Activated CD4-positive, alpha-beta T cell treated with anti-CD3 and anti-CD28 coated beads, Interleukin-10, Interleukin-2, amounts not matched to agents 100 ng/mL and 50 ng/mL, durations not matched to agents 16 hours and 8 hours (primary cell): Measurements from ENCODE around the gene GHITM.
"Not testable (repeated sequence)": the region's sequence is repeated elsewhere in the genome, so short reads cannot be mapped to it uniquely, and the experiment has no call there.

Experiments
- DNase-seq: peaks from one replicate; pipeline ENCODE4 v3.0.0-alpha.2; 2020

GHITM gene

DNA sequence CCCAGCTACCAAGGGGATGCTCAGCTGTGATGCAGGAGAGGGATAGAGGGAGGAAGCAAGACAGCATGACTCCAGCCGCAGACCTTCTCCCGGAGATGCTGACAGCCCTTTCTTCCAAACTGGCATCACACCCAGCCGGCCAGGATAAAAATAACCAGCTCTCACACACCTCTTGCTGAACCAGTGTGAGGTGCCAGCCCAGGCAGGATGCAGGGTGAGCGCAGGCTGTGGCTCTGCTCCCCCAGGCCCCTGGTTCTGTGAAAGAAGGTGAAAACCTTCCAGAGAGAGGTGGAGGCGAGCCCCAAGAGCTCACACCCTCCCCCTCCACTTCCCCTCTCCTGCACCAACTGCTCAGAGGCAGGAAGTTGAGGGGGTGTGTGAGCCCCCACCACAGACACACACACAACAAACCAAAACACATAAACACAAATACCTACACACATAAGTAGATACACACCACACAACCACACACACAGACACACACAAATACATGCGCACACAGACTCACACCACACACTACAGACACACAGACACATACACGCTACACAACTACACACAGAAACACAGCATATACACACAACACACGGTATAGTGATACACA lies 38.3 kb downstream of the GHITM start:
- DNase-seq: peak; percentile 45

- DNase-seq: no peak
These were observed 38.9 kb downstream of the GHITM start for GRCh38 chr10:84178160-84178609.

GRCh38 chr10:84179059-84179710 lies 39.9 kb downstream of the GHITM start:
- no peak for DNase-seq

- not testable (repeated sequence) for DNase-seq
These were observed 41.1 kb downstream of the GHITM start for GRCh38 chr10:84180386-84180785.

GRCh38 chr10:84181631-84182030 lies 42.3 kb downstream of the GHITM start:
- DNase-seq: no peak

- no peak for DNase-seq
These were observed 45.2 kb downstream of the GHITM start for GRCh38 chr10:84184517-84184916.

- no peak for DNase-seq
These were observed 46.3 kb downstream of the GHITM start for GRCh38 chr10:84185526-84186175.

DNA sequence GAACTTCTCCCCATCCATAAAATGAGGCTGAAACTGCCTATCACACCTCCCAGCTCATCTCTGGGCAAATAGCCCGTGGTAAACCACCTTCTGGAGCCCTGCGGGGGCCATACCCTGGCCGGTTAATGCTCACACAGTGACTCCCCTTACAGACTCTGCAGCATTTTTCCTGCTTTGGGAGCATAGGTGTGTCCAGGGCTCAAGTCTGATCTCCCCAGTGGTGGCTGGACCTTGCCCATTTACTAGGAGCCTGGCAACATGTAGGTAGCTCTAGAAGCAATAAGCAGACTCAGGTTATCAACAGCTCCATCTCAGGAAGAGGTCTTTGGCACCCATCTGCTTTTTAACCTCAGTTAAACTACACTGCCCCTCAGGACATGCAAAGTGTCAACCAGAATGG lies 49.5 kb downstream of the GHITM start:
- DNase-seq: no peak

DNA sequence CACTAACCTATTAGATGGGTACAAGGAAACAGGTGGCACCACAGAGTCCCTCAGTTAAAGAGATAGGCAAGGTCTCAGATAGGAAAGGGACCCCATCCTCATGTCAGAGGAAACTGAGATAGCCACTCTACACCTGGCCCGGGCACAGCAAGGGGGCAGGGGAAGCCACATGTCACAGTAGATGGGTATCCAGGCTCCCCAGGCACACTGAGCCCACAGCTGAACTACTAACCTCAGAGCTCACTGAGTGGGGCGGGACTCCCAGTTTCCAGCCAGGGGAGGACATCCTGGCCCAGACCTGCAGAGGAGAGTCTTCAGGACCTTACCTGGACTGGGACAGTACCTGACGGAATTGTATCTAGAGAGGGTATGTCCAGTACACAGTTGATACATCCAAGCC lies 51.3 kb downstream of the GHITM start:
- no peak for DNase-seq

- no peak for DNase-seq
These were observed 51.8 kb downstream of the GHITM start for GRCh38 chr10:84191106-84191505.

DNA sequence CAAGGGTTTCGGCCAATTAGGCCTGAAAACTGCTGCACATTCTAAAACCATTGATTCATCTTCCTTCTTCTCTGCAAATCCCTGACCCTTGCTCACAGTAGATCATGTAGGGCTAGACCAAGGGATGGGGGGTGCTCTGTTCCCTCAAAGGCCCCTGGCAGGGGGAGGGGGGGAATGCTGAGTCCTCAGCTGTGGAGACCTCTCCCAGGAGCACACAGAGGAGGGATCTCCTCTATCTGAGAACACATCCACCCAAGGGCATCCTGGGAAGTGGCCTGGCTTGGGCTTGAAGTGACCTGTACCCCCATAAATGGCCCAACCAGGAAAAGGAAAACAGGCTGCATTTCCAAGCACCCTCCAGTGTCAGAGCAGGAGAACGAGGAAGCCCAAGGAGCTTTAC lies 54.0 kb downstream of the GHITM start:
- no peak for DNase-seq

DNA sequence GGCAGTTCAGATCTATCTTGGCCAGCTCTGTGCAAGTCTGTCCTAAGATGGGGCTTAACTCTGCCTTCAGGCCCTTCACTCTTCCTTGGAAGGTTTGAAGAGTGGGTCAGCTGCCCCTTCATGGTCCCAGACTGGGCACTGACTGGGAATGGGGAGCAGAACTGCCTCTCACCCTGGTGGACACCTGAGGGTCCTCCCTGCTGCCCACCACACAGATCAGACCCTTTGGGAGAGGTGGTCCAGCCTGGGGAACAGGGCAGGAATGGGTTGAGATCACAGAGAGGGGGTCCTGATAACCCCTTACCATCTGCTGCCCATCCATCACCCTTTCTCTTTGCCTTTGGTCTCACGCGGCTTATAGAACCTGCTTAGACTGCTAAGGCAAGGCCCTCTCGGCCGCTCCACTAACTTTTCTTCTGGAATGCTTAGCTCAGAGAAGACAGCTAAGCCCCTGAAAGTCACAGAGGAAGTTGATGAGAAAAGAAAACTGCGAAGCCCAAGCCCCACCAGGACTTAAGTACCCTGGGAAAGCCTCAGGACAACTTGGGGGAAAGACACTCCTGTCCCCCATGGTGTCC lies 54.6 kb downstream of the GHITM start:
- DNase-seq: no peak

DNA sequence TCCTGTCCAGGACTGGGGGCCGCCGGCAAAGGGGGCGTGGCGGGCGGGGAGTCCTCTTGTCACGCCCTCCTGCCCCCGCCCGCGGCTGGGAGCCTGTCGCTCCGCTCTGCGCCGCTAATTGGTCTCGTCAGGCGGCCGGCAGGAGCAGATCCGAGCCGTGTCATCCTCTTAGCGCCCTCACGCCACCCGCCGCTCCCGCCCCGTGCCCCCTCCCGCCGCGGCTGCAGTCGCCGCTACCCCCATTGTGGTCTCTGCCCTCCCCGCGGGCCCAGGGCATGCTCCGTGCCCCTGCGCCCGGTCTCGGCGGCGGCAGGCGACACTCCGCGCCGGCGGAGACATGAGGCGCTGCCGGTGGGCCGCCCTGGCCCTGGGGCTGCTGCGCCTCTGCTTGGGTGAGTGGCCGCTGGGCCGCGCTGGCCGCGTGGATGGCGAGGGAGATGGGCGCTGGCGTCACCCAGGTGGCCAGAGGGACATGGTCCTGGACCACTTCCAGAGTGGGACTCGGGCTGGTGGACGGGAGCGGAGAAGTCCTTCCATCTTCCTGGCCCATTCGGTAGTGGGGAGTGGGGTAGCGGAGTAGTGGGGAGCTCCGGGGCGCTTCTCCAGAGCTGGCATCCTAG lies 55.2 kb downstream of the GHITM start, which contains the start of gene CDHR1:
CDHR1 (plus strand) TSS at position 114 of the 620 bp plus-strand sequence; CDS start at position 338, 224 bp downstream.
- DNase-seq: peak; percentile 34

DNA sequence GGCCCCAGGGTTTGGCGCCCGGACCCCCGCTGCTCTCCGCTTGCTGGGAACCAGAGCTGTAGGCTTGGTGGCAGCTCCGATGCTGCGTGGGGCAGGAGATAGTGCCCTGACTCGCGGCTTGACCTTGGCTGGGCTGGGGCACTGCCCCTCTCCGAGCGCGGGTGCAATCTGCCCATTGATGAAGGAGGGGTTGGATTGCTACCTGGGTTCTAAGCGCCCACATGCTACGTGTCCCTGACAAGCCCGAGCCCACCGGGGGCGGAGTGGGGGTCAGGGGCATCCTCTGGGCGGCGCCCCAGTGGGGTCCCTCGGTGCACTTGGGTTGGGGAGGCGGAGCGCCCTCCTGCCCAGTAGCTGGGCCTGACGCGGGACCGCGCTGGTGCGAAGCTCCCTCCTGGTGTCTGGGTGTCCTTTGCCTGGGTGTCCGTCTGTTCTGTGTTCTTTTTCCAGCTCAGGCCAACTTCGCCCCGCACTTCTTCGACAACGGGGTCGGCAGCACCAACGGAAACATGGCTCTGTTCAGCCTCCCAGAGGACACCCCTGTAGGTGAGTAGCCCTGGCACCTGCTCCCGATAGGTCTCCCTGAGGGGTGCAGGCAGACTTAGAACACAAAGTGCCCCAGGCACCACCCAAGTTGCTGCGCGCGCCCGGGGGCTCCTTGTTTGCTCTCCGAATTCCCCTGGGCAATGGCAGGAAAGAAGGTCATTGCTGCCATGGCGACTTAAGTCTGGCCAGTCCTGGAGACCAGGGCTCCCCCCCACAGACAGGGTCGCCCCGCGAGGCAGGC lies 55.9 kb downstream of the GHITM start:
- DNase-seq: no peak

GRCh38 chr10:84196083-84196482 lies 56.8 kb downstream of the GHITM start:
- no peak for DNase-seq

GRCh38 chr10:84196941-84197340 lies 57.6 kb downstream of the GHITM start:
- no peak for DNase-seq

GRCh38 chr10:84197643-84198042 lies 58.3 kb downstream of the GHITM start:
- DNase-seq: no peak

- DNase-seq: no peak
These were observed 59.1 kb downstream of the GHITM start for GRCh38 chr10:84198206-84198915.

DNA sequence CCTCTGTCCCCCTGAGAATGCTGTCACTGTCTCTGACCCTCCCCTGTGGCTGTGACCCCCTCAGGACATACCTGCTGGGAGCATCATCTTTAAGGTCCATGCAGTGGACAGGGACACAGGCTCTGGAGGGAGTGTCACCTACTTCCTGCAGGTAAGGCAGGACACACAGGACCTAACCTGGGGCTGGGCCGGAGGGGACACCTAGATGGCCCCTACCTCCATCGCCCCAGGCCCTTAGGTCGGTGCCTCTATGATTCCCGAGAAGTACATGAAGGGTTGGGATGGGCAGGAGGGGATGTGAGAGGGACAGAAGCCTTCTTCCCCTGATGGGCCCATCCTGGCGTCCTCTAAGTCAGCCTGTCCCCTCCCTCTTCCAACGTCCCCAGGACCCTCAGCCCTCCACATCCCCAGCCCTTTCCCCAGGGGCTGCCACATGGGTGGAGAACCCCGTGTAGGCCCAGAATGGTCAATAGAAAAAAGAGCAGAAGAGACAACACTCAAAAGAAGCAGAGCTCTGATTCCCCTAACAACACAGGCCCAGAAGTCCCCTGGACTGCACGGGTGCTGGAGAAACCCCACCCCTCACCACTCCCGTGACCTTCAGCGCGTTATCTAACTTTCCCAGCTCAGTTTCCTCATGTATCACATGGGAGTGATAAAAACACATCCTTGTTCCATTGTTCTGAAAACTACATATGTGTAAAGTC lies 61.4 kb downstream of the GHITM start:
- DNase-seq: no peak

DNA sequence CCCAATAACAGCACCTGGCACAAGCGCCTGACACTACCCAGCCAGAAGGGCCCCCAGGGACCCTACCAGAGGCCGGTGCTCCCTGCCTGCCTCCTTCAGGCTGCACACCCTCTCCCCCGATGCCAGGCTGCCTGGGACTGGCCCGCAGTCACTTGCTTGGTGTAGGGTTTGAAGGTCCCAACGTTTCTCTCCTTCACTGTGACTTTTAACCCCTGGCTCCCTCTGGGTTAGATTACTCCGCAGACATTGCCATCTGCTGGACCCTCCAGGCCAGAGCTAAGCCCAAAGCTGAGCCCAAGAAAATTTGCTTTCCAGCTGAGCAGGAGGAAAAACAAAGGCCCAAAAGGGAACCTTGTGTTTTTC lies 61.9 kb downstream of the GHITM start:
- no peak for DNase-seq

- no peak for DNase-seq
These were observed 62.4 kb downstream of the GHITM start for GRCh38 chr10:84201682-84202081.
